GM23248 (cell line): ENCODE measurements around the gene TOX4. TPM values are rescaled to one million over a fixed set of nuclear protein-coding genes. Genes with fewer than 3 reads are reported as not detected.
"Not testable (repeated sequence)": the region's sequence is repeated elsewhere in the genome, so short reads cannot be mapped to it uniquely, and the experiment has no call there.

Experiments used
- DNase-seq: peaks from one replicate; pipeline ENCODE4 v3.0.0-alpha.2; 2015
- H2AFZ ChIP-seq: fragments of 200-600 bp; sonication (generic); 2 replicates; pipeline ENCODE4 v1.6.1; 2016; ENCODE audit warnings: antibody characterized with exemption
- H3F3A ChIP-seq: fragments of 200-600 bp; sonication (generic); 2 replicates; pipeline ENCODE4 v1.6.1; 2016; ENCODE audit warnings: mild to moderate bottlenecking, antibody characterized with exemption, mixed run types; ENCODE audit not compliant: insufficient read depth
- H3K27ac ChIP-seq: fragments of 200-600 bp; sonication (generic); 2 replicates; pipeline ENCODE4 v1.5.1; 2016; ENCODE audit warnings: mild to moderate bottlenecking
- H3K27me3 ChIP-seq: fragments of 200-600 bp; sonication (generic); replicated peaks from 2 replicates; pipeline ENCODE4 v1.6.1; 2016; ENCODE audit warnings: mild to moderate bottlenecking; ENCODE audit not compliant: insufficient read depth
- H3K36me3 ChIP-seq: fragments of 200-600 bp; sonication (generic); 2 replicates; pipeline ENCODE4 v1.6.1; 2016; ENCODE audit warnings: low read depth, mild to moderate bottlenecking
- H3K4me1 ChIP-seq: fragments of 200-600 bp; sonication (generic); 2 replicates; pipeline ENCODE4 v1.6.1; 2016; ENCODE audit warnings: mild to moderate bottlenecking; ENCODE audit not compliant: insufficient read depth
- H3K4me2 ChIP-seq: fragments of 200-600 bp; sonication (generic); one replicate; pipeline ENCODE4 v1.6.1; 2016; ENCODE audit warnings: mild to moderate bottlenecking; ENCODE audit not compliant: unreplicated experiment
- H3K4me3 ChIP-seq: fragments of 200-600 bp; sonication (generic); 2 replicates; pipeline ENCODE4 v1.5.1; 2016; ENCODE audit warnings: mild to moderate bottlenecking
- H3K79me2 ChIP-seq: fragments of 200-600 bp; sonication (generic); 2 replicates; pipeline ENCODE4 v1.6.1; 2016; ENCODE audit warnings: mild to moderate bottlenecking; ENCODE audit not compliant: insufficient read depth
- H3K9ac ChIP-seq: fragments of 200-600 bp; sonication (generic); 2 replicates; pipeline ENCODE4 v1.6.1; 2016; ENCODE audit warnings: mild to moderate bottlenecking
- H3K9me2 ChIP-seq: fragments of 200-600 bp; sonication (generic); 2 replicates; pipeline ENCODE4 v1.6.1; 2016; ENCODE audit warnings: mixed run types, mild to moderate bottlenecking, moderate library complexity; ENCODE audit not compliant: insufficient read depth
- H3K9me3 ChIP-seq: fragments of 200-600 bp; sonication (generic); one replicate; pipeline ENCODE4 v1.6.1; 2017; ENCODE audit warnings: low read depth
- H4K20me1 ChIP-seq: fragments of 200-600 bp; sonication (generic); 2 replicates; pipeline ENCODE4 v1.6.0; 2016; ENCODE audit not compliant: insufficient read depth
- EZH2 ChIP-seq: fragments of 200-600 bp; sonication (generic); IDR thresholded peaks from 2 replicates; pipeline ENCODE4 v1.6.1; 2018; ENCODE audit warnings: antibody characterized with exemption, mild to moderate bottlenecking; ENCODE audit not compliant: insufficient read depth, poor library complexity, severe bottlenecking
- EZH2phosphoT487 ChIP-seq: fragments of 200-600 bp; sonication (generic); IDR thresholded peaks from 2 replicates; pipeline ENCODE4 v1.6.1; 2018; ENCODE audit warnings: antibody characterized with exemption, moderate library complexity, mild to moderate bottlenecking, low read depth; ENCODE audit not compliant: insufficient read depth
- WGBS, 2 experiments: methylation state at CpG; one replicate each; pipeline ENCODE4 v1.1.6; 2015 to 2017; ENCODE audit warnings: low lambda C conversion rate in 2 of 2, low coverage in 1 of 2; ENCODE audit errors: missing lambda C conversion rate in 2 of 2; 5-methylcytosine and 5-hydroxymethylcytosine counted together
- in situ Hi-C: fragments of 300-500 bp; cut with MboI; formaldehyde crosslinking; loops from 2 replicates; pipeline ENCODE4 v1.15.0; 2020
- polyA plus RNA-seq: library from polyadenylated mRNA; unstranded; fragments of >200 nt; fragmentation: Nextera tagmentation; extraction: Ambion mirVana; gene quantifications from 2 replicates; pipeline ENCODE4 v1.2.1, GENCODE V29; 2016
- total RNA-seq: library from RNA; depleted of rRNA; stranded (reverse); fragments of >200 nt; shearing (Covaris generic); gene quantifications from 2 replicates; pipeline ENCODE4 v1.2.3, GENCODE V29; 2014

TOX4 gene
- total and polyA plus RNA-seq, 2 experiments from 2014 or later: 23.6 to 74.2 TPM

- no peaks in the 10 kb centered on the region for H3K36me3 ChIP-seq
- peak overlapping the region; percentile 90 for H3K4me2 ChIP-seq
- peak overlapping the region; percentile 97 for H2AFZ ChIP-seq
- peak overlapping the region; percentile 86 for H3K4me3 ChIP-seq
- H3K9me3 ChIP-seq: no peaks in the 10 kb centered on the region
- peak overlapping the region; percentile 96 for H3K9ac ChIP-seq
- no peaks in the 10 kb centered on the region for H3K9me2 ChIP-seq
- peaks cover 98% of the 10 kb centered on the region for H3K79me2 ChIP-seq
- peak overlapping the region; percentile 91 for H3K27ac ChIP-seq
- TF ChIP-seq EZH2: no peak
- no peak for TF ChIP-seq EZH2phosphoT487
- in situ Hi-C loops: no loop called here
- 2 to 3% methylated on average over 32 to 33 of the region's 33 CpGs for WGBS, 2 experiments
- H3K4me1 ChIP-seq: peaks cover 23% of the 10 kb centered on the region
- no peaks in the 10 kb centered on the region for H3K27me3 ChIP-seq
- H3F3A ChIP-seq: peaks cover 16% of the 10 kb centered on the region
- peak; percentile 99 for DNase-seq
- H4K20me1 ChIP-seq: no peaks in the 10 kb centered on the region
Observed at GRCh38 chr14:21437063-21437901, 39.7 kb upstream of the TOX4 start.

DNA sequence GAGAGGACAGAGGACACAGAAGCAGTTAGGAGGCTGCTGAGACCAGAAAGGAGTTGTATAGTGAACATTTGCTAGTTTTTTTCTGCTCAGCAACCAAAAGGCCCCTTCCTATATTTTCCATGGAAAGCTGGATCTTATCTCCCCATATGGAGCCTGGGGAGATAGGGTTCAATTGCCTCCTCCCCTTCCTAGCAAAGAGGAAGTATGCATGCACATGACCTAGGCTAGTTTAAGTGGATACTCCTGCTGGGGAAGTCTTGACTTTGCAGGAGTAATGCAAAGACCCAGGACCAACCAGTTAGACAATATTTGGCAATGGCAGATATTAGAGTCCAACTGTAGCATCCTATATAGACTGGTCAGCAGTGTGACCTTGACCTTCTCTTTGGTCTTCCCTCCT lies 36.1 kb upstream of the TOX4 start:
- Histone ChIP-seq H3K79me2 (peaks cover 98% of the 10 kb centered on the region), H3K4me2 (no peak overlapping the region), H2AFZ (no peak overlapping the region), H3K27ac (no peak overlapping the region), H3K9me2 (no peaks in the 10 kb centered on the region), H3K27me3 (no peaks in the 10 kb centered on the region), H3F3A (peaks cover 16% of the 10 kb centered on the region), H4K20me1 (no peaks in the 10 kb centered on the region), H3K9me3 (no peaks in the 10 kb centered on the region), H3K4me3 (no peak overlapping the region), H3K9ac (no peak overlapping the region), H3K36me3 (no peaks in the 10 kb centered on the region), H3K4me1 (peaks cover 10% of the 10 kb centered on the region)
- DNase-seq: no peak
- TF ChIP-seq EZH2phosphoT487 (no peak), EZH2 (no peak)
- in situ Hi-C loops: no loop called here

- H3K9me2 ChIP-seq, H3K4me1 ChIP-seq, H3K9me3 ChIP-seq, H3K4me2 ChIP-seq, H3K9ac ChIP-seq, in situ Hi-C loops, H3K27me3 ChIP-seq, H4K20me1 ChIP-seq, H2AFZ ChIP-seq, H3K36me3 ChIP-seq, H3K4me3 ChIP-seq, DNase-seq, H3K27ac ChIP-seq: not testable (repeated sequence)
- H3K79me2 ChIP-seq: peaks cover 100% of the 10 kb centered on the region
- WGBS, 2 experiments: 71% methylated on average over 1 of the region's 1 CpG; no CpG with 5 or more reads in 1 of the 2 experiments
- H3F3A ChIP-seq: peaks cover 13% of the 10 kb centered on the region
Observed at GRCh38 chr14:21442657-21443056, 34.3 kb upstream of the TOX4 start.

- 97 to 100% methylated on average over 1 of the region's 1 CpG for WGBS, 2 experiments
- TF ChIP-seq EZH2phosphoT487 (no peak), EZH2 (no peak)
- Histone ChIP-seq H3K36me3 (no peaks in the 10 kb centered on the region), H3F3A (peaks cover 13% of the 10 kb centered on the region; the same call in 1 of the 2 replicates), H3K4me1 (peaks cover 14% of the 10 kb centered on the region), H3K27me3 (no peaks in the 10 kb centered on the region), H3K9ac (no peak overlapping the region), H3K27ac (no peak overlapping the region), H2AFZ (no peak overlapping the region), H3K9me2 (no peaks in the 10 kb centered on the region), H4K20me1 (no peaks in the 10 kb centered on the region; the same call in 1 of the 2 replicates), H3K79me2 (peaks cover 100% of the 10 kb centered on the region), H3K4me3 (no peak overlapping the region), H3K9me3 (no peaks in the 10 kb centered on the region), H3K4me2 (no peak overlapping the region)
- in situ Hi-C loops: no loop called here
- DNase-seq: no peak
Observed at GRCh38 chr14:21449899-21450216, 27.1 kb upstream of the TOX4 start.
